ENCODE measurements around the gene PAPSS1.

GRCh38 chr4:107648178-107648991 lies 71.6 kb downstream of the PAPSS1 start:
- TF ChIP-seq CTCF (IDR thresholded peaks at IDR 0.05), result no peak
- no peak for TF ChIP-seq POLR2A (IDR thresholded peaks at IDR 0.05)

All from right lobe of liver (tissue), 4 donors.